Mucosa of gallbladder (tissue), 1 donor: Measurements from ENCODE around the gene CXCL17. TPM values are rescaled to one million over a fixed set of nuclear protein-coding genes. Genes with fewer than 3 reads are reported as not detected.

Experiments
- DNase-seq: peaks from one replicate; pipeline ENCODE4 v3.0.0-alpha.2; 2020; ENCODE audit warnings: low spot score
- total RNA-seq: library from RNA; stranded (reverse); gene quantifications from one replicate; pipeline ENCODE4 v1.2.1, GENCODE V29; 2021
- donor health status: DM: no; HTN: no; CAD: no.

The CXCL17 gene
- total RNA-seq, 1 donor from 2014 or later = 2.1 TPM

DNA sequence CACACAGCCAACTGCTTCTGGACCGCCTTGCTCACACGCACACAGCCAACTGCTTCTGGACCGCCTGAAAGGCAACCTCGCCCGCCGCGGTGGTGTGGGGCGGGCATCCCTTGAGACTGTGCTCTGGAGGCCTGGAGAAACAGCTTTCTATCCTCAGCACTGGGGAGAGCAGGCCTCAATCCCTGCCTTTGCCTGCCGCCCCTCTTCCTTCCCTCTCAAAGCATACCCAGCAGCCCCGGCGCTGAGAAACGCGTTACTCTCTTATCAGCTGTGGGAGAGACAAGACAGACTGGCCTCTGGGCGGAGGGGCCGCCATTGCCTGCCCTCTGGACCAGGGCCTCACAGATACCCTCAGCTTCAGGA, 18.4 kb downstream of the CXCL17 start:
- DNase-seq = no peak

DNA sequence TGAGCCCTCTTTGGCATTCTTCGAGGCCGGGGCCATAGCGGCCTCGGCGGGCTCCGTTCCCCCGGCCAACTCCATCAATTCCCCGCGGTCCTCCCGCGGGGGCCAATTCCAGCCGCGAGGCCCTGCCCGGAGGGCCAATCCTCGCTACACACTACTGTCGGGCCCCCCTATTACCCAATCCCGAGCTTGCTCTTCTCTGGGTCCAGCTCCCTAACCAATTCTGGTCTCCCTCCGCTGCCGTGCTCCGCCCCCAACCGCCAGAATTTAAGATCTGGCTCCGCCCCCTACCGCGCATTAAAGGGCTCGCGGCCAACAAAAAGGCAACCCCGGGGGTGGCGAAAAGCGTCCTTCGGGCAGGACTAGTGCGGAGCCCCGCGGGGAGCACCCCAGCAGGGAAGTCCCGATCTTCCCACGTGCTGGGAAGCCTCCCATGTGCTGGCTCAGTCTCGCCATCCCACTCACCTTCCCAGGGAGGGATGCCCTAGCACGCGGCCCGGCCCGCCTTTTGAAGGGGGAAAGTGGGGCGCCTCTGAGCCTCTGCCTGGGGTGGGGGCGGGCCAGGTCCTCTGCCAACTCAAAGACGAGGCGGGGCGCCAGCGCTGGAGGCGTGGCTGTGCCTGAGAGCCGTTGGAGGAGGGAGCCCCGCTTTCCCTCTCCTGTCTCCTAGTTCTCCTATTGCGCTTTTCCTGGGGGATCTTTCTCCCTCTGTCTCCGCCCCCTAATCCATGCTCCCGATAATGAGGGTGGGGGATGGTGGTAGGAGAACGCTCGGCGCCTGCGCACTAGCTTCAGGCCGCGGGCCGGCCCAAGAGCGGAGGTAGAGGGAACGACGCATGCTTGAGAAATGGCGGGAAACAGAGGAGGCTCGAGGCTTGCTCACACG, 19.0 kb downstream of the CXCL17 start:
- peak; percentile 90 for DNase-seq

DNA sequence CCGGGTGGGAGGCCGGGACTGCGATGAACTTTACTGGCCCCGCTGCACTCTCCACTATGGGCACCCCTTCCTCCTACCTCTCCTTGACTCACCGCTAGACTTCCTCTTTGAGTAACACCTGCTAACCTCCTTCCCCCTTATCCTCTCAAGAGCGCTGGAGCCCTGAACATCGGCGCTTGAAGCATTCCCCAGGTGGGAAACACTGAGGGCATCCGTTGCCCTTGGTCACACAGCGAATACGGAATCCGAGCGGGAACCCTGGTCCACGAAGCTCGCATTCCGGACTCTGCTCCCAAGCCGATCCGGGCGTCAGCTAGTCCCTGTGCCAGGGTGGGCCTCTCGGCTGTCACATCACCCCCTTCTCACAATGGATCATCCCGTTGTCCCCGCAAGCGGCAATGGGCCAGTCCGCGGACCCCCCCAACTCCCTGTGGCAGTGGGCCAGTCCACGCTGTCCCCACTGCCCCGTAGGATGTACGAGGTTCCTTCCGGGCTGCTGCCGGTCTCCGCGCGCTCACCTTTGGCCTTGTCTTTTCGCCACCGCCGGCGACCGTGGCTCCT, 19.8 kb downstream of the CXCL17 start:
- no peak for DNase-seq

DNA sequence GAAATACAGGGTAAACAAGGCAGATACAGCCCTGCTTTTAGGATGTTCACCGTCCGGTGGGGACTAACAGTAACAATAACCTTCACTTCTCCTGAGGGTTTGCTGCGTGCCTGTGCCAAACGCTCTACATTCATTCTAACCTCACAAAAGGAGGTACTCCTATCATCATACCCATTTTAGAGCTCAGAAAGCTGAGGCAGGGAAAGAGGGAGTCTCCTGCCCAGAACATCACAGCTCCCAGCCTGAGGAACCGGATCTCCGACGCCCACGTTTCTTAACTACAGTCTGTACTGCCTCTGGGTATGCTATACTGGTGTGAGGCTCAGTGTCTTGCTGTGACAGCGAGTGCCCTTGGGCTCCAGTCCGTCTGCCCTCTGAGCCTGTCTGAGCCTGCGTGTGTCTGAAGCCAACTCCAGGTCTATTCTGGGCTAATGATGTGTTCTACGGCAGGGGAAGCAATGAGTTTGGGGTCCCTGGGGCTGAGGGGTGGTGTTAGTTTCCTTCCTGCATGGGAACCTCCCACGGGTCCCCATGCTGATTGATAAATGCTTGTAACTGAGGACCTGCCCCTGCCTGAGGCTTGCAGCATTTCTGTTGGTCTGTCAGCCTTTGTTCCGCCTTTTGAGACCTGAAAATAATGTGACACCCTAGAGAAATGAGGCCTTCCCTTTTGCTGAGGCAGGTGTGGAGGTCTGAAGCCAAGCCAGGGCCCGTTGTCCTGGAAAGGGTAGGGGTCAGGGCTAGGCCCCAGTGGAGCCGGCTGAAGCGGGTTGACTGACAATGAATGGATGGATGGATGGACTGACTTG, 20.4 kb downstream of the CXCL17 start:
- DNase-seq = no peak

DNA sequence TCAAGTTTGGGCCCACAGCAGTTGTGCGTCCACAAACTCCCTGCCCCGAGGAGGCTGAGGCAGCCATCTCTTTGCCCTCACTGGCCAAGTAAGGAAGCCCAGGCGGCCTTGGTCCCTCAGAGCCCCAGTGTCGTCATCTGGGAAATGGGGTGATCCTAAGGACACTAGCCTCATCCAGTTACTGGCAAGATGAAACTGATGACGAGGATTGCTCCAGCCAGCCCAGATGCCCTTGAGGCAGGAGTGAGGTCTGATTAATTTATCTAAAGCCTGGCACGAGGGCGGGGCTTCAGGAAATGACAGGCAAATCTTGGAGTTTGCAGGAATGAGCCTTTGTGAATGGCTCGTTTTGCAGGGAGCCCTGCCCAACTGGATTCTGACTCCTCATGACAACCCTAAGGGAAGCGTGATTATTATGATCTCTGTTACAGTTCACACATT, 21.1 kb downstream of the CXCL17 start:
- peak; percentile 50 for DNase-seq

DNA sequence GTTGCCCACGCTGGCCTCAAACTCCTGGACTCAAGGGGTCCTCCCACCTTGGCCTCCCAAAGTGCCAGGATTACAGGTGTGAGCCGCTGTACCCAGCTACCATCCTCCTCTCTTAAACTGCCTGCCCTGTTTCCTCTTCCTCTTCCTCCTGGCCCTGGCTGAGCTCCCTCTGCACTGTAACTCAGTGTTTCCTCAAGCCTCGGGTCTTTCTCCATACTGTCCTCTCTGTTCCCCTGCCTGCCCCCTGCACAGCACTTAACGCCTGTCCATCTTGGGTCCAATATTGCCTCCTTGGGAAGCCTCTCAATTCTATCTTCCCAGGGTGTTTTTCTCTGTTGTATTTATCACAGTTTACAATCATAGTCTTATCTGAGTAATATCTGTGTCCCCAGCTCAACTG, 21.6 kb downstream of the CXCL17 start:
- no peak for DNase-seq

DNA sequence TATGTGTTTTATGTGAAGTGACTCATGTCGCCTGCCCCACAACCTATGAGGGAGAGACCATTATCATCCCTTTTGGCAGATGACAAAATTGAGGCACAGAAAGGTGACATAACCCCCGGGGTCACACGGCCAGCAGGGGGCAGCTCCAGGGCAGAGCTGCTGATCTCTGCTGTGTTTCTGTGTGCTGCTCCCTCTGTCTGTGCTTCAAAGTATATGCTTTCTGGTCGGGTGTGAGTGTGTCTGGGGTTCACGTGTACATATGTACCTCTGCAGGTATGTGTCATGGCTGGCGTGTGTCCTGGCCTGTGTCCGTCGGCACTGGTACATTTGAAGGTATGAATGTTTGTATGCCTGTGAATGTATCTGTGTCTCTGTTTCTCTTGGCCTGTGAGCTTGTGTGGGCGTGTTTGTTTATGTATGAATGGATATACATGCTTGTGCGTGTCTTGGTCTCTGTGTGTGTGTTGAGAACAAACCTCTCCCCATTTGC, 22.6 kb downstream of the CXCL17 start:
- DNase-seq = no peak

DNA sequence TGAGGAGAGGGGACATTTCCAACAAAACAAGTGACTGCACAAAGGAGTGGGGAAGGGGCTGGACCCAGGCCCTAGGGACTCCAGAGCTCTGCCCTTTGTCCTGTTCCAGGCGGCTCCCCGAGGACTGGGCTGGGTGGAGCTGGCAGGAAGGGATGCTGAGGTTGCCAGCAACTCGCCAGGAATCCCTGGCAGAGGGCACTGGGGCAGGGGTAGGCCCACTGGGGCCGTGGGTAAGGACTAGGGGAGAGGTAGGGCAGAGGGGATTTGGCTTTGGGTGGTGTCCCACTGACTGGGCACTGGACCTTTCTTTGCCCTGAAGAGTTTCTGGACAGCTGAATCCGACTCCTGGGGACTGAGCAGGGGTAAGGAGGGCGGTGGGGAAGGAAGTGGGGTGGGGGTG, 23.4 kb downstream of the CXCL17 start:
- DNase-seq = no peak

DNA sequence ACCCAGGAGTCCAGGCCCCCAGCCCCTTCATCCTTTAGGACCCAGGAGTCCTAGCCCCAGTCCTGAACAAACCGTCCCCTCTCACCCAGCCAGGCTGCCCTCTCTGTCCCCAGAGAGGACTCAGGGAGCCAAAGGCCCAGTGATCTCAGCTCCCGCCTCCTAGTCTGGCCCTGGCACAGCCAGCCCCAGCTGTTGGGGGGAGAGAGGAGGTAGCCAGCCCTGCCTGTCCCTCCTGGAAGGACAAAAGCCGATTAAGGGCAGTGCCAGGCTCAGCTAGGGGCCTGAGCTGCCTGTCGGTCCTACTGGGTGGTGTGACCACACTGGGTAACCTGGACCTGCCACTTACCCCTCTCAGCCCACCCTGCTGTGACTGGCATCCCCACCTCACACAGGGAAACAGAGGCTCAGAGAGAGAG, 30.1 kb downstream of the CXCL17 start:
- DNase-seq = no peak

DNA sequence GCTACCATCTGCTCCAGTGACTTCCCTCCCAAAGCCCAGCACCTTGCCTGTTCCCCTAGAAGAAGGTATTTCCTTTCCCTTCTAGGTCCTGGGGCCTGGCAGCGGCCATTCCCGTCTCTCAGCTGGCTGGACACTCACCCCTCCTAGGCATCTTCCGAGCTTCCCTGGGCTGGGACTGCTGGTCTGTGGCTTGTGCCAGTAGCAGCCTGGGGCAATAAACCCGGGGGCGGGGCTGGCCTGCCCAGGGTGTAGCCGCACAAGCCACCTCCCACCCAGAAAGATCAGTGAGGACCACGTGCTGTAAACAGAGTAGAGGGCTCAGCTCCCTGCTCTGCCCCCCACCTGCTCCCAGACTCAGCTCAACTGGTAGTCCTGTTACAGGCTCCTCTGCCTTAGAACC, 30.5 kb downstream of the CXCL17 start:
- no peak for DNase-seq

DNA sequence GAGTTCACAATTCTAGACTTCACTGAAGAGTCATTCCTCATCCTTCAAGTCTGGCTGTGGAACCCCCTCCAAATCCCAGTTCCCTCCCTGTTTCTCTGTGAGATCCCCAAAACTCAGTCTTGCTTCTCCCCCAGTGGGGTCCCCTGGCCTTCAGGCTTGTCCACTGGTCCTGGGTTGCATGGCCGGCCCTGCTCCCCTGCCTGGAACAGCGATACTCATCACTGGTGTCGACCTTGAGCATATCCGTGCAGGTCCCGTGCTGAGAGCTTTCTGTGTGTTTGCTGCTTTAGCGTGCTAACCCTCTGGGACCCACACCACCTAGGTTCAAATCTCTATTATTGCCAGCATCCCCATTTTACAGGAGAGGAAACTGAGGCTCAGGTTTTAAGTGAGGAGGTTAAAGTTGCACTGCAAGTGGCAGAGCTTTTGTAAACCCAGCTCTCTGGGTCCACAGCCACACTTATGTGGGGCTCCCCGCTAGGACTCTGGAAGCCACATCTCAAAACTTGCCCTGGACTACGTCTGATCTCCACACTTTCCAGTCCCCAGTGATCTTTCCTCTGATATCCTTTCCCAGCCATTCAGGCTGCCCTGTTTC, 31.1 kb downstream of the CXCL17 start:
- no peak for DNase-seq

DNA sequence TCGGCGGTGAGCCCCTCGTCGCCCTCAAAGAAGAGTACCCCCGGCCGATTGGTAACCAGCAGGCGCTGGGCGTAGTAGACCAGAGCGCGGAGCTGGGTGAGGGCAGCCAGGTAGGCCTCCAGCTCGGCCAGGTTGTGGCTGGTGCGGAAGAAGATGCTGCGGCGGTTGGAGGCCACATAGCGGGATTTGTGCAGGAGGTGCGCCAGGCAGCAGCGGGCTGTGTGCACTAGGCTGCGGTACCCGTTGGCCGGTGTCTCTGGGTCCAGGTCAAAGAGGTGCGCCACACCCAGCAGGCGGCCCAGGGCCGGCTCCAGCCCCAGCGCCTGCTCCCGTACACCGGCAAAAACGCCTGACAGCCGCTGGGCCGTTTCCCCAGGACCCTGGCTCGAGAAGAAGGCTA, 32.4 kb downstream of the CXCL17 start:
- DNase-seq = no peak

DNA sequence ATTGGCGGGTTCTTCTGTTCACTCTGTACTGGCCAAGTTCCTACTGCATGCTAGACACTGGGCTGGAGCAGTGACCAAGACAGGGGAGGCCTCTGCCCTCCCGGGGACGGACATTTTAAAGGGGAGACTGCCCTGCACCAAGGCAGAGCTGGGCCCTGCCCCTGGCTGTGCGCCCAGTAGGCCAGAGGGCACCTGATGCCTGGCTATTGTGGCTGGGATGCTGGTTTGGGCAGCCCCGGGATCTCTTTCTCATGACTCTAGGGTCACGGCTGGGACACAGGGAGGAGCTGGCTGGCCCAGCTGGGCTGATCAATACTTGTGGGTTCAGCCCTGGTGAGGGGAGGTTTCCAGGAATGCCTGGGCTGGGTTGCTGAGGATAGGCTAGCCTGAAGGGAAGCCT, 33.3 kb downstream of the CXCL17 start:
- DNase-seq = peak; percentile 34

DNA sequence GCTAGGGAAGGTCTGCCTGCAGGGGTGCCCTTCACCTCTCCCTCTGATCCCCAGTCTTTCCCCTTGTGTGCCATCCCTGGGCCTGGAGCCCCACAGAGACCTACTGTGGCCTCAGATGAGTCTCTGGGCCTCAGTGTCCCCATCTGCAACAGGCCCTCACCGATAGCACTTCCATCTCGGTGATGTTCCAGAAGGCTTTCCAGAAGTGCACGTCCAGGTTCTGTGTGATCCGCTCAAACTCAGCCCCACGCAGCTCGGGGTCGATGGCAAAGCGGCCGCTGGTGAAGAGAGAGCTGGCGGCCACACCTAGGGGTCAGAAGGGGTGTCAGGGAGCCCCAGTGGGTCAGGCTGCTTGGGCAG, 35.0 kb downstream of the CXCL17 start:
- DNase-seq = no peak

DNA sequence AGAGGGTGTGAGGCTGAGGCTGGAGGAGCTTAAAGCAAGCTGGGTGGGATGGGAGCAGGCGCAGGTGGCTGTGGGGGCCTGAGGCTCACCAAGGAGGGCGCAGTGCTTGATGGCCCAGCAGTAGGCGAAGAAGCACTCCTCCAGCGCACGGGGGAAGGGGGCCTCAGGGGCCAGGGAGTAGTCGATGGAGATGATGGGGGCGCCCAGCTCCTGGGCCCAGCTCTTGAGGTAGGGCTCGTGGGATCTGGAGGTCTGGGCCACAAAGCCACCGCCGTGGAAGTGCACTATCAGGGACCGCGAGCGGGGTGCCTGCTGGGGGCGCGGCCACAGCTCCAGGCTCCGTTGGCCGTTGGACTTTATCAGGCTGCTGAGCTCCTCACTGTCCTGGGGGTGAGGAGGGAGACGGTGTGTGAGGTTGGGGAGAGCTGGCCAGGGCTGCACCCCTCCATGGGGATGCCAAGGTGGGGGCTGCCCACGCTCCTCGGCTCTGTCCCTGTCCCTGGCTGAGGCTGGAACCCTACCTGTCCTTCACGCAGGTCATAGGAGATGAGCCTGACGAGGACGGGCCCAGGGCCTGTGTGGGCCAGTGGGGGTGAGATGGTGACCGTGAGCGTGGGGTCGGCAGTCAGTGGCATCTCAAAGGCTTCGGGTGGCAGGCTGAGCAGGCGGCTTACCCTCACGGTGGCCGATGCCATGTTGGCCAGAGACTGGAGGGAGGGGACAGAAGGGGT, 35.5 kb downstream of the CXCL17 start:
- no peak for DNase-seq

DNA sequence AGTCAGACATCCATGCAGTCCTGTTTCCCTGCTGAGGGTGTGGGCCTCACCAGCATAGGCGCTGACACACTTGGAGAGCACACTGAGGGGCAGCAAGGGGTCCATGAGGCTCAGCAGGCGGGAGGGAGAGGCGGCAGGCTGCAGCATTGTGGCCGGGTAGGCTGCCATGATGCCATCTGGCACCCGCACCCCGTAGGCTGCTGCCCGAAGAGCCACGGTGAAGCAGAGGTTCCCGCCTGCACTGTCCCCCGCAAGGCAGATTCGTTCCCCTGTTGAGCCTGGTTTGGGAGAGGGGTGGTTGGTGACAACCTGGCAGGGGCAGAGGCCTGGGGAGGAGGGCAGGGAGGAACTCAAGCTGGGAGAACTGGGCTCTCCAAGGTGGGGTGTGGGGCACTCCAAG, 36.6 kb downstream of the CXCL17 start:
- no peak for DNase-seq

DNA sequence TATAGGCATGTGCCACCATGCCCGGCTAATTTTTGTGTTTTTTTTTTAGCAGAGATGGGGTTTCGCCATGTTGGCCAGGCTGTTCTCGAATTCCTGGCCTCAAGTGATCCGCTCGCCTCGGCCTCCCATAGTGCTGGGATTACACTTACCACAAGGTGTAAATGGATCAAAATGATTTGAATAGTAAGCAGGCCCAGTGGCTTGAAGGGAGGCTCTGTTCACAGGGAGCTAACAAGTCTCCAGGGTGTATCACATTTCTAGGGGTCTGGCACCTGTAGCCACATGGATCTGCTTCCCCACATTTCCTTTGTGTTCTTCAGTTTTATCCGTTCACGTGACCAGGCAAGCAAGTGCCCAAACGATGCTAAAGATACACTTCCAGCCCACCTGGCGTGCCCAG, 39.2 kb downstream of the CXCL17 start:
- DNase-seq = no peak

DNA sequence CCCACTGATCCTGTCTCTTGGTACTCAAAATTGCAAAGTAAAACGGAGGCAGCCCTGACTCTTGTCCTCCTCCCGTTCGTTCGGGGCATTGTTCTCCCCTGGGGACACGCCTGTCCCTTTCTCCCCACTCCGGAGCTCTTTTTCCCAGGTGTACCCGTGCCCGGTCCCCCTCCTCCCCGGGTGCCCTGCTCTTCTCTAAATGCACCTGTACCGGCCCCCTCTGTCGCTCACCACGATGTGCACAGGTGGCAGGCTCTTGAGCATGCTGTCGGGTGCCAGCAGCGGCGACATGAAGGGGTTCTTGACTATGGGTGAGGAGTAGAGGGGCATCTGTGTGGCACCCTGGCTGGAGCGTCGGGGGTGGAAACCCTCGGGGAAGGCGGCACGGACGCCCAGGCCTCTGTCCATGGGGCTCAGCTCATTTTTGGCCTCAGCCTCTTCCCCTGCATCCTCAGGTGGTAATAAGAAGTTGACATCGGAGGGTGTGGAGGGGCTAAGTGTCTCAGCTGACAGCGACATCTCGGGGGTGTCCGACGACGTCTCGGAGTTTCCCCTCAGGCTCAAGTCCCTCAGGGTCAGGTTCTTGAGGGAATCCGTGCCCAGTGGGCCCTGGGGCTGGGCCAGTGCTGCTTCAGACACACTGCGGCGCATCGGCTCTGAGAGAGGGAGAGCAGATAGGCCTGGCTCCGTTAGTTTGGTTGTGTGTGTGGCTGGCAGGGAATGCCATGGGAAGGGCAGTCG, 40.2 kb downstream of the CXCL17 start:
- DNase-seq = no peak

DNA sequence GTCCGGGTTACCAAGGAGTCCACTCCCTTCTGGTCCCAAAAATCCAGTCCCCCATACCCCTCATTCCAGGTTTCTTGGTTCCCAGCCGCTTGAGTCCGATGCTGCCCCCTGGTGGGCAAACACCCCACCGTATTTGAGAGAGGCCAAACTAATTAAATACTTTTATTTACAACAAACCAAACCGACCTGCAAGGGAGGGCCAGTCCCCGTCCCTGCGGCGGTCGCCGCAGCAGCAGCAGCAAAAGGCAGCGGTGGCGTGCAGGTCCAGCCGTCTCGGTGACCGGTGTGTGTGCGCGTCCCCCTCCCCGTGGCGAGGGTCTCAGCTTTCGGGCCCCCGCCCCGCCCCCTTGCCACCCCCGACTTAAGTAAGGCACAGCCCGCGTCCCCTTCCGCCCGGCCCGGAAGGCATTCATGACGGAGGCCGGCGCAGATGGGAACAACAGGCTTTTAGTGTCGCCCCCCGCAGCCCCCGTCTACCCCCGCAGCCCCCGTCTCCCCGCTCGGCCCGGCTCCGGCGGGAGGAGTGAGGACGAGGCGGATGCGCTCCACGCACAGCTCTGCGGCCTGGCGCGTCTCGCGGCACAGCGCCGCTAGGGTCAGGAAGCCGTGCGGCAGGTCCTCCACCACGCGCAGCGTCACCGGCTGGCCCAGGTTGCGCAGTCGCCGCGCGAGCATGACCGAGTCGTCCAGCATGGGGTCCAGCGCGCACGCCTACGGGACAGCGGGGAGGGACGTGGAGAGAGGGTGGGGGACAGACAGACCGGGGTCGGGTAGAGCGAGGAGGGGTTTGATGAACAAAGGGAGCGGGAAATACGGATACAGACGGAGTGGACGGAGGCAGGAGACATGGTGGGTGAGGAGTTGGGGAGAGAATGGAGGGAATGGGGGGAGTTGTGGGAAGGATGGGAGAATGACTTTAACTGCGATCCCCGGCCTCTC, 41.1 kb downstream of the CXCL17 start:
- peak; percentile 74 for DNase-seq

DNA sequence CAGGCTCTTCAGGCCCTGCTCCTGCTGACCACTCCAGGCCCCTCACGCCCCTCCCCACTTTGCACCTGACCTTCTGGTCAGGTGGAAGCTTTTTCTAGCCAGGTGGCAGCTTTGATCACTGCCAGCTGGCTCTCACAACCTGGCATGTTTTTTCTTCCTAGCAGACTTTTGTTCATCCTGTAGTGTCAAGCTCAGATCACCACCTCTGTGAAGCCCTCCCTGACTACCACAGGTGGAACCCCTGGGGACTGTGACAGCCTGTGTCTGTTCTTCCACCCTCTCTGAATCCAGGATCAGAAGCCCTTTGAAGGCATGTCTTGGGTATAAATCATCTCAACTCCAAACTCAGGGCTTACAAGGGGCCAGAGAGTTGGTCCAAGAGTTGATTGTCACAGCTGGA, 42.3 kb downstream of the CXCL17 start:
- no peak for DNase-seq
